HepG2 (cell line): ENCODE data around the gene RERE. TPM values are rescaled to one million over a fixed set of nuclear protein-coding genes. Genes with fewer than 3 reads are reported as not detected.

Source experiments
- CBX2 ChIP-seq, 2 experiments: fragments of 200-600 bp in 1 of 2; sonication (generic); formaldehyde crosslinking in 1 of 2; IDR thresholded peaks; 2 replicates each; pipeline versions ENCODE4 v1.7.0 to v1.8.1; 2018 to 2022; ENCODE audit warnings: low read depth in 2 of 2, low read length in 1 of 2, mild to moderate bottlenecking in 1 of 2, missing genetic modification reagents in 1 of 2
- CREB1 ChIP-seq, 2 experiments: fragments of 450-650 bp in 1 of 2; IDR thresholded peaks; 2 replicates each; pipeline ENCODE4 v1.6.1; 2016 to 2017; ENCODE audit warnings: control low read depth in 1 of 2, mild to moderate bottlenecking in 1 of 2, missing compliant biosample characterization in 1 of 2, missing genetic modification characterization in 1 of 2
- EP300 ChIP-seq, 3 experiments: sonication (generic) in 1 of 3; formaldehyde crosslinking in 1 of 3; IDR thresholded peaks; 2 replicates each; pipeline versions ENCODE4 v1.5.1 to v1.6.1; 2011 to 2020; ENCODE audit warnings: low read depth in 2 of 3, low read length in 2 of 3, borderline replicate concordance in 1 of 3, improper control_type of control experiment in 1 of 3, mild to moderate bottlenecking in 1 of 3, missing genetic modification reagents in 1 of 3, moderate library complexity in 1 of 3
- FOXA3 ChIP-seq: IDR thresholded peaks from 2 replicates; pipeline ENCODE4 v1.6.1; 2016; ENCODE audit warnings: missing genetic modification reagents, missing compliant biosample characterization
- ISL2 ChIP-seq: sonication (generic); formaldehyde crosslinking; IDR thresholded peaks from 2 replicates; pipeline ENCODE4 v1.5.0; 2020; ENCODE audit warnings: missing genetic modification reagents
- KDM6A ChIP-seq: IDR thresholded peaks from 2 replicates; pipeline ENCODE4 v1.6.1; 2016; ENCODE audit warnings: low read depth
- RXRB ChIP-seq: IDR thresholded peaks from 2 replicates; pipeline ENCODE4 v1.6.1; 2016; ENCODE audit warnings: borderline replicate concordance, missing genetic modification reagents, missing compliant biosample characterization
- ZC3H13 ChIP-seq: sonication (generic); formaldehyde crosslinking; IDR thresholded peaks from 2 replicates; pipeline ENCODE4 v1.8.1; 2023; ENCODE audit warnings: mild to moderate bottlenecking, missing genetic modification reagents, moderate library complexity
- ZNF598 ChIP-seq: sonication (generic); formaldehyde crosslinking; IDR thresholded peaks from 2 replicates; pipeline ENCODE4 v1.5.1; 2020; ENCODE audit warnings: mild to moderate bottlenecking, missing genetic modification reagents, borderline replicate concordance
- polyA plus RNA-seq, 8 experiments: library from polyadenylated mRNA; depleted of rRNA in 3 of 8; stranded (reverse) in 7 of 8; unstranded in 1 of 8; fragments of >200 nt; fragmentation: Illumina TruSeq in 4 of 8; extraction: Trizol in 4 of 8; gene quantifications; 2 replicates each; pipeline versions ENCODE4 v1.2.1 to v1.2.3, GENCODE V29; 2011 to 2016; ENCODE audit warnings: low read depth in 4 of 8, missing spikeins in 1 of 8, mixed read lengths in 1 of 8; ENCODE audit not compliant: insufficient read depth in 1 of 8
- total RNA-seq, 5 experiments: library from RNA; depleted of rRNA; stranded (reverse); fragments of >200 nt; fragmentation: Illumina TruSeq; extraction: Trizol; gene quantifications; 2 replicates each; pipeline ENCODE4 v1.2.3, GENCODE V29; 2016; ENCODE audit warnings: low read depth in 1 of 5
- TF ChIP-seq, protein P1 (sequence below): IDR thresholded peaks from 2 replicates; pipeline ENCODE4 v1.4.0; 2020; ENCODE audit warnings: mild to moderate bottlenecking, missing genetic modification reagents

RERE gene
- total and polyA plus RNA-seq, 2 of the 13 experiments (the other 11 are each of a cell fraction or from before 2014, with no cell fraction given): 18.3 to 21.9 TPM

- TF ChIP-seq, protein P1, sequence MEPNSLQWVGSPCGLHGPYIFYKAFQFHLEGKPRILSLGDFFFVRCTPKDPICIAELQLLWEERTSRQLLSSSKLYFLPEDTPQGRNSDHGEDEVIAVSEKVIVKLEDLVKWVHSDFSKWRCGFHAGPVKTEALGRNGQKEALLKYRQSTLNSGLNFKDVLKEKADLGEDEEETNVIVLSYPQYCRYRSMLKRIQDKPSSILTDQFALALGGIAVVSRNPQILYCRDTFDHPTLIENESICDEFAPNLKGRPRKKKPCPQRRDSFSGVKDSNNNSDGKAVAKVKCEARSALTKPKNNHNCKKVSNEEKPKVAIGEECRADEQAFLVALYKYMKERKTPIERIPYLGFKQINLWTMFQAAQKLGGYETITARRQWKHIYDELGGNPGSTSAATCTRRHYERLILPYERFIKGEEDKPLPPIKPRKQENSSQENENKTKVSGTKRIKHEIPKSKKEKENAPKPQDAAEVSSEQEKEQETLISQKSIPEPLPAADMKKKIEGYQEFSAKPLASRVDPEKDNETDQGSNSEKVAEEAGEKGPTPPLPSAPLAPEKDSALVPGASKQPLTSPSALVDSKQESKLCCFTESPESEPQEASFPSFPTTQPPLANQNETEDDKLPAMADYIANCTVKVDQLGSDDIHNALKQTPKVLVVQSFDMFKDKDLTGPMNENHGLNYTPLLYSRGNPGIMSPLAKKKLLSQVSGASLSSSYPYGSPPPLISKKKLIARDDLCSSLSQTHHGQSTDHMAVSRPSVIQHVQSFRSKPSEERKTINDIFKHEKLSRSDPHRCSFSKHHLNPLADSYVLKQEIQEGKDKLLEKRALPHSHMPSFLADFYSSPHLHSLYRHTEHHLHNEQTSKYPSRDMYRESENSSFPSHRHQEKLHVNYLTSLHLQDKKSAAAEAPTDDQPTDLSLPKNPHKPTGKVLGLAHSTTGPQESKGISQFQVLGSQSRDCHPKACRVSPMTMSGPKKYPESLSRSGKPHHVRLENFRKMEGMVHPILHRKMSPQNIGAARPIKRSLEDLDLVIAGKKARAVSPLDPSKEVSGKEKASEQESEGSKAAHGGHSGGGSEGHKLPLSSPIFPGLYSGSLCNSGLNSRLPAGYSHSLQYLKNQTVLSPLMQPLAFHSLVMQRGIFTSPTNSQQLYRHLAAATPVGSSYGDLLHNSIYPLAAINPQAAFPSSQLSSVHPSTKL (CRISPR knock-in tag): peak; percentile 68
- TF ChIP-seq KDM6A (0 out of 2 replicates have a peak, but pooled peaks have one; percentile 17), ISL2 (CRISPR knock-in tag) (0 out of 2 replicates have a peak, but pooled peaks have one; percentile 37), CBX2 (IDR thresholded peaks at IDR 0.05; ENCODE audit: low read depth, low read length) (no peak), CBX2 (CRISPR knock-in tag; IDR thresholded peaks at IDR 0.05; ENCODE audit: low read depth) (no peak), FOXA3 (CRISPR knock-in tag) (peak; percentile 89), RXRB (peak; percentile 63), EP300 (IDR thresholded peaks at IDR 0.05; ENCODE audit: low read depth in 2 of 2, low read length in 2 of 2) (peak in 1 of 2 experiments; percentile 38; a peak in 1 of 4 replicates), EP300 (CRISPR knock-in tag; IDR thresholded peaks at IDR 0.05; ENCODE audit: borderline replicate concordance) (no peak), ZC3H13 (CRISPR knock-in tag) (no peak), CREB1 (IDR thresholded peaks at IDR 0.05) (no peak), CREB1 (CRISPR knock-in tag; IDR thresholded peaks at IDR 0.05) (peak; percentile 35; the same call in 1 of the 2 replicates), ZNF598 (CRISPR knock-in tag) (peak; percentile 58; the same call in 1 of the 2 replicates)
These were observed 504.9 kb downstream of the RERE start (continued) for GRCh38 chr1:8312235-8313218.
